Lung microvascular endothelial cell (primary cell): ENCODE results near the gene CUBN. TPM values are rescaled to one million over a fixed set of nuclear protein-coding genes. Genes with fewer than 3 reads are reported as not detected.

Source experiments
- DNase-seq, 2 donors: peaks; one replicate each; pipeline versions ENCODE4 v3.0.0 to v3.0.0-alpha.2; 2010; ENCODE audit warnings: low read depth in 2 of 2
- total RNA-seq: library from RNA; depleted of rRNA; stranded (reverse); fragments of >200 nt; gene quantifications from 2 replicates; pipeline ENCODE4 v1.2.1, GENCODE V29; 2014

Gene CUBN
- total RNA-seq = 3.1 and 4.2 TPM in 2 replicates

DNA sequence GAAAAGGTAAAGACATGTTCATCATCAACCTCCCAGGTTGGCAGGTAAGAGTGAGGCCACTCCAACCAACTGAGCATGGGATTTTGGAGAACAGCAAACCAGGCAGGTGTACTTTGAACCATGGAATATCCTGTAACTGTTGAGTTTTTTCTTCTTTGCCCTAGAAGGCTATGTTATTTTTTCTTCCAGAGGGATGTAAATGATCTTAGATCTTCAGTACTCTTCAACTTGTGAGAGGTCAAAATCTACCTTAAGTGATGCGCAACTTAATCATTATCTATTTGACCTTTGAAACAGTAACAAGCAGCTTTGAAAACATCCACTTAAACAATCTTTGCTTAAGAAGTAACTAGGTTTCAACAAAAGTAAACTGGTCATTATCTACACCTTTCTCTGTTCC, at the start of gene CUBN:
Gene CUBN, minus strand, starts transcription at position 71 of the 400 bp plus-strand sequence. Its CDS starts 46 bp downstream, at position 25.
- no peak for DNase-seq

DNA sequence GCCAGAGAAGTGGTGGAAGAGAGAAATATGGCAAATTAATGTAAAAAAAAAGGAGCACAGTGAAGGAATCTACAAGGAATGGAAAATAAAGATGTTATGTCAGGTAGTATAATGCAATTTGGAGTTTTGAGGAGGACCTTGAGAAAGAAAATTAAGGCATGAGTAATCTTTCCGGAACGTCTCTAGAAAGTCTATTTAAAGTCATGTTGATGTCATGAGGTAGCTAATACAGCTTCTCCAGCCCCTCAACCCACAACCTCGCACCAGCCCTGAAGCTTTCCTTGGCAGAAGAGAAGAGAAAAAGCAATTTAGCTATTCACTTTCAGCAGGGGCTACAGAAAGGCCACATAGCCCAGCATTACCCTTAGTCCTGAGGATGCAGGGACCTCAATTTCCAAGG, 49.4 kb upstream of the CUBN start:
- peak in 1 of 2 donors; percentile 60 for DNase-seq

DNA sequence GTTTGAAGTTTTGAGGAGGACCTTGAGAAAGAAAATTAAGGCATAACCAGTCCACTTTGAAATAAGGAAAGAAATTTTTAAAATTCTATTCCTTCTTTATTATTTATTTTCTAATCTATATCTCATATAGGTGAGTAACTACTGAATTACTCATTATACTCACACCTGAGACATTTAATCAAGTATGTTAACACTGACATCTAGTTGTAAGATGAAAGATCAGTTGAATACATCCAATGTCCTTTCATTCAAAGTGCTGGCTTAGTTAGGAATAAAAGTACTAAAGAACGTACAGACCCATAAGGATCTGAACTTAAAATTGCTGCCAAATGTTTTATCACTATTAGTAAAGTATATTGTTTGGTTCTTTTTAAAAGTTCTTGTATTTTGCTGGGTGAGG, 48.4 kb upstream of the CUBN start:
- DNase-seq = no peak

DNA sequence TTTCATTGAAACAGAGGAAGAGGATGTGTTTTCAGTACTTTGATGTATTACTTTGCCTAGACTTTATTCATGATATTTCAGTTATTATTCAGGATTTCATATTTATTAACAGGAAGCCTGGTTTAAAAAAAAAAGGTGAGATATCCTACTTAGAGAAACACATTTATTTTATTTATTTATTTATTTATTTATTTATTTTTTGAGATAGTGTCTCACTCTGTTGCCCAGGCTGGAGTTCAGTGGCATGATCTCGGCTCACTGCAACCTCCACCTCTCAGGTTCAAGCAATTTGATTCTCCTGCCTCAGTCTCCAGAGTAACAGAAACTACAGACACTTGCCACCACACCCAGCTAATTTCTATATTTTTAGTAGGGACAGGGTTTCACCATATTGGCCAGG, 47.4 kb upstream of the CUBN start:
- DNase-seq = no peak

DNA sequence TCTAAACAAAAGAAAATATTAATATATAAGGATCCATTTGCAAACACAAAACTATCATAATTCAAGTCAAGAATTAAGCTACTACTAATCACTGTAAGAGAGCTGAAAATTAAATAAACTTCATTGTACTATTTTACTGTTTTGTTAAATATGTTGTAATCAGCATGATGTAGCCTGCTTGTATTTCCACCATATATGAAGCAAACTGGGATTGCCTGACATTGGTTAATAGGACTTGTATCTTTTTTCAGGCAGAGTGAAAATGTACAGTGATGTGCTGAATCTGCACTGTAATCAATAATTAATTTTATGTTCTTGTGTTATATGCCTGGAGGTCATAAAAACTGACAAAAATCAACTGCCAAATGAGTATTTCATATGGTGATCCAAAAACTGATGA, 46.5 kb upstream of the CUBN start:
- no peak for DNase-seq

DNA sequence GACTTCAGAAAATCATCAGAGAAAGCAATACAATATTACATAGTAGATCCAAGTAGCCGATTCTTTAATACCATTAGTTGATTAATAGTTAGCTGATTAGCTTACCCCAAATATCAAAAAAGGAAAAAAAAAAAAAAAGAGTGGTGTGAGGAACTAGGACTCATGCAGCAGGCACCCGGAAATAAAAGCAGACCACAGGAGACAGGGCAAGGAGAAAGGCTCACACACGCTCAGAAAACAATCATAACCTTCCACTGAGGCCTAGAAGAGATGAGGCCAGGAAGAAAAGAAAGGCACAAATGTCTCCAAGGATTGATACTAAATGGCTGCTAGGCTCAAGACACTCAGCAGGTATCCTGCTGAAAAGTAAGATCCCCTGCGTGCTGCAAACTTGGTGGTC, 45.9 kb upstream of the CUBN start:
- peak in 1 of 2 donors; percentile 60 for DNase-seq

DNA sequence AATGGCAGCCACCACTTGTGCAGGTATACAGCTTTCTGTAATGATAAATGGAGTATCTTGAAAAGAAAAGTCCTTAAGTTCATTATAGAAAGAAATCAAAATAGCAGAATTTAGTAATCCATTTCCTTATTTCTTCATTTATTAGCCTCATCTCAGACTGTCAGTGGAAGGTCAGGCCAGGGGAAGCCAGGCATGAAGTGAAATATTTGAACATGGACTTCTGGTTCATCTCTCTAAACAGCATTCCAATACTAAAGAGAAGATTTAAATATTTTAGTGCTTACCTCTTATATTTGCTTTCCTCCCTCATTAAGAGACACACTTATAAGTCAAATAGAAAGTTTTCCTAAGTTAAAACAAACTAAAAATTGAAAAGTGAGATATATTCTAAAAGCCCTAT, 45.0 kb upstream of the CUBN start:
- no peak for DNase-seq

DNA sequence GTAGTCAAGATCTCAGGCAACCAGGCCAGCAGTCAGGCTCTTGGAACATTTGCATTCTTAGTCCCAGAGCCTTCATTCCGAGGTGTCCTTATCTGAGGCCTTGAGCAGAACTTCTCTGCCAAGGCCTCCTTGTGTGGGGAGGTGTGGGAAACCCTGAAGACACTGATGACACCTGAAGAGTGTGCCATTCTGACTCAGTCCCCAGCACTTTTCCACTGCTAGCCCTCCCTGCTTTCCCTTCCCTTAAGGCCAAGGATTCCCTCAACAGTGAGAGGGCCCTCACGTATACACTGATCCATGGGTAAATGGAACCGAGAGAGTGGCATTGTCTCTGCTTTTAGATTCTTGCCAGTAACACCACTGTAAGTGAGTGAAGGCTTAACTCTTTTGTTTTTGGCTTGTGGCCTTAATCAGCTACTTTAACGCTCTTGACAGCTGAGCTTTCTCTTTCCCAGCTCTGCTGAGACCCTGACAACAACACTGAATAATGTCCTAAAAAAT, 41.6 kb upstream of the CUBN start:
- DNase-seq = no peak

DNA sequence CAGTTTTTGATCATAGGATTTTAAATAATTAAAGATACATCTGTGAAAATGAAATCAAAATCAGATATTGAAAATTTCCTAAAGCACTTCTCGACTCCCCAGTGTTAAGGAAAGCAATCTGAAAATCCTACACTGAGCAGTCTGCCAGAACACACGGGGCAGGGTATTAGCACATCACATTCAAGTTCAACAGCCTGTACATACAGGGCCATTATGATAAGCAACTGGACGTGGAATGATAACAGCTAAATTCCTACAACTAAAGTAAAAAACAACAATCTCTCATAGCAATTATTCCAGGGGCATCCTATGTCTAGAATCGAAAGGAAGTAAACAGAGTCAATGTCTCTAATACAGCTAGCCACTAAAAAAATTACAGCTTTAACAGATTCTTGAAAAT, 40.2 kb upstream of the CUBN start:
- DNase-seq = peak in 1 of 2 donors; percentile 54

DNA sequence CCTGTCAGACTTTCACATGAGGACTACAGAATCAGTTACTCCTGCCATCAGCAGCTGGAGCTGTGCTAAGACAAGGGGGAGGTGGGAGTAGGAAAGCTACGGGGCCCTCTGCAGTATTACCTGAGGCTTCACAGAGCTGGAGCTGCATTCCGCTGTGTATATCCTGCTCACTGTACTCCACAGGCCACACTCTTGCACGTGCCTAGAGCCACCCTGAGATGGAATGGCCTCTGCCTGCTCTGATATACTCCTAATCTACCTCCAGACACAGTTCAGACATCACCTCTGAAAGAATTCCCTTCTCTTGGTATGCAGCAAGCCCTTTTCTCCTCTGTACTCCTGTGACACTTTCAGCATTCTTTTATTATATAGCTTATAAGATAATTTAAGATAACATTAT, 37.1 kb upstream of the CUBN start:
- DNase-seq = no peak

DNA sequence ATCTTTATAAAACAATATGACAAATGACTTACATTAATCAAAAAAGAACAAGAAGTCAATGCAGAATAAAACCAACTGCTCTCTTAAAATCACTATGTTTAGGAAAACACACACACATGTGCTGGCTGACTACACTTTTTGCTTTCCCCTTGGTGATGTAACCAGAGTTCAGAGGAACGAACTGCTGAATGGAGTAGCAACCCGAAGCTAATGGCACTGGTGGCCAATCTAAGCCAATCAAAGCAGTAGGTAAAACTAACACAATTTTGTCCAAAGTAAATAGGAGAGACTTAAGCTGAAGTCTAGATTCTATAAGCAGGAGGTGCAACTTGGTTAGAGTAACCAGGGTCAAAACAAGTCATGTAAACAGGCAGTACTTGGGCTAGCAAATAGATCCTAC, 33.2 kb upstream of the CUBN start:
- no peak for DNase-seq

DNA sequence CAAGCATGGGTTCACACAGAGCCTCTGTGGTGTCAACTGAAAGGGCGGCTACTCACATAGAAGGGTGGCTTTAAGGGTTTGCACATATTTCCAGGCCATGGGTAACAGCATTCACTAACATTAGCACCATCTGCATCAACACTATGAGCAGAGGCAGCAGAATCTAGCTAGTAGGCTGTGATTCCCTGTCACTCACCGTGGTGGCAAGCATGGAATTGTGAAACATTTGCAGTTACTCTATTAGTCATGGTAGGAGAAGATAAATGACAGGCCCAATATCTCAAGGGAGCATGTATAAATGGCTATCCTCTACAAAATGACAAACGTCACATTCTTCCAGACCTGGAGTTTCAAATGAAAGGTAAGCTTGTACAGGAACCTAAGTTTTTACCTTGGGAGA, 32.2 kb upstream of the CUBN start:
- no peak for DNase-seq

DNA sequence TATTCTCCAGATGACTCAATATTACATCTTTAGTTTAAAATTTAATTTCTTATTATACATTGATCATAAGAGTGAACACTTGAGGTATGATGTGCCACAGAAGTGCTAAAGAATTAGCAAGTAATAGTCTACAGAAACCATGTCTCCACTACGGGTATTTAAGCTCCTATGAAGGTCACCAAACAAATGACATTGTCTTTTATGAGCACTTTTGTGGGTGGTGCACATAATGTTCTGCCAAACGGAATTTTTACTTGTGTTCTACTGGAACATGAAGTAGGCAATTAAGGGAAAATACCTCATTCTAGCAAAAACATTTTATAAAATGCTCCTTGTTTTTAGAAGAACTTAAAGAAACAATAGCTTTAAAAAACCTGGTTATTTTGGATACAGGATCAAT, 27.4 kb upstream of the CUBN start:
- no peak for DNase-seq

DNA sequence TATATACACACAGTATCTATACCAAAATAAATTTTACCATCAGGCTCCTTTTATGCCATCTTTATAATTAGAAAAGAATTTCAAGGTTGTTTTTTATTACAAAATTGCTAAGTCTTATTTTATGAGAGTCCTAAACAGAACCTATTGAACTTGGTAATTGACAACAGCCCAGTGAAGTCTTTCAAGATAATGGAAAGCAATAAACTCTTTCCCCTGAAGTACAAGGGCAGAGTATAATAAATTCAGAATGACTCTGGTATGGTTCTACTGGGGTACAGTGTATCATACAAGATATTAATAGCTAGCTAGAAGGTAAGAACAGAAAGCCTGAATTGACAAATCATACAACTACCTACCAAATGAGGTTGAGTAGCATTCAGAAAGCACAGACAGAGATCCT, 26.2 kb upstream of the CUBN start:
- DNase-seq = no peak

DNA sequence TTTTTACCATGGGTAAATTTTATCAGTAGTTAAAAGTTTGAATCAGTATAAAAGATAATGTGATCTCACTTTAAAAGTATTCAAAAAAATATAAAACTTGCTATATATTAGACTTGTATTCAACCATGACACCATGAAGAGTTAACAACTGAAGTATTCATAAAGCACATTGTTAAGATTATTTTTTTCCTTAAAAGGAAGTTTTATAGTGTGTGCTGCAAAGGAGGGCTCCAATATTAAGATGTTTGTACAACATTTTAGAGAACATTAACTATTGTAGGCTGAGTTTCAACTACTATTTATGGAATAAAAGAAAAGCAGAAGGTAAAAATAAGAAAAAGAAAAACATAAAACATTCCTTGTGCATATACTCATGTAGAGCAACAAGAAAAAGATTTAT, 24.5 kb upstream of the CUBN start:
- DNase-seq = no peak

DNA sequence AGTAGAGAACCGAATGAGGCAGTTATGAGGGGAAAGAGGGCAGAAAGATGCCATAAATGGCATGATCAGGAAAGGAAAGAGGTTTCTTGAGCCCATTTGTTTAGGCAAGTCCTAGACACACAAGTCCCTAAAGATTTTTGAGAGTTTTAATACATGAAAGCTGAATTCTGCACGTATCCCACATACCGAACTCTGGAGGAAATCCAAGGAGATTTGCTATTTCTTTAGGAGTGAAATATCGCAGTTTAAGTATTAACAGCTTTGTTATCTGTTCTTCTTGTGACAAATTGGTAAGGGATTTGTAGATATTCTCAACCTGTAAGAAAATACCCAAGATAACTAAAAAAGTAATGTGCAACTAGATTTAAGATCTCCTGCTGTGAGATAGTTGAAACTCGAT, 23.7 kb upstream of the CUBN start:
- no peak for DNase-seq

DNA sequence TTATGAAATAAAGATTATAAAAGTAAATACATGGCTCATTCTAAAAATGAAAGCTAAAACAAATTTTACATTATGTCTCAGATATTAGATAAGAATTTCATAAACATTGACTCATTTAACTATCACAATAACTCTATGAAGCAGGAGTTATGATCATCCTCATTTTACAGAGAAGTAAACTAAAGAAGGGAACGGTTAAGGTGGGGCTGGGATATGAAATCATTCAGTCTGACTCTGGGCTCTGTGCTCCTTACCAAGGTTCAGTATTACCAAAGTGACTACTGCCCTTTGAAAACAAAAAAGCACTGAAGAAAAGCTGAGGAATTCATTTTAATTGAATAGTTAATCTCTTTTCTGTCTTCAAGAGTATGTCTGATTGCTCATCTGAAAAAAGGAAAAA, 22.1 kb upstream of the CUBN start:
- DNase-seq = no peak

DNA sequence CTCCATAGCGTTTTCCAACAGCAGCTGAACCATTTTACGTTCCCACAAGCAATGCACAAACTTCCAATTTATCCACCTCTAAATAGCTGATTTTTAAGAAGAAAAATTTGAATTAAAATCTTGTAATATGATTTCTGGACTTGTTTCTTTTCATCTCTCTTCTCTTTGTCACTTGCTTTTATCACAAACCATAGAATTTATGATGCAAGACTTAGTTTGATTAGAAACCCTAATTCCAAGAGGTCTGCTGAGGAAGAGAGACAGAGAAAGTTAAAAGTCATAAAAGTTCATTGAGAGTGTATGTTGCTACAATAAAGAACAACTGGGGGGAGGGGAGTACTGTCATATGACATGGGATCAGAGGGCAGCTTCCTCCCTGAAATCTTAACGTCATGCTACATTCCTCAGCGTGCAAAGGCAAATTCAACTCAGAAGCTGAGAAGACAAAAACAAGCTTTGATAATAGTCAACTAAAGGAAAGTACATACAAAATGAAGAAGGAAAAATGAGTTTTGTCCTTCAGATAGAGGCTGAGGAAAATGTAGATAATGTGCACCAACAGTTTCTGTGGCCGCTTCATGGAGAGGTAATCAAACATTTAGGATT, 18.4 kb upstream of the CUBN start:
- peak; percentile 24 to 30 for DNase-seq

DNA sequence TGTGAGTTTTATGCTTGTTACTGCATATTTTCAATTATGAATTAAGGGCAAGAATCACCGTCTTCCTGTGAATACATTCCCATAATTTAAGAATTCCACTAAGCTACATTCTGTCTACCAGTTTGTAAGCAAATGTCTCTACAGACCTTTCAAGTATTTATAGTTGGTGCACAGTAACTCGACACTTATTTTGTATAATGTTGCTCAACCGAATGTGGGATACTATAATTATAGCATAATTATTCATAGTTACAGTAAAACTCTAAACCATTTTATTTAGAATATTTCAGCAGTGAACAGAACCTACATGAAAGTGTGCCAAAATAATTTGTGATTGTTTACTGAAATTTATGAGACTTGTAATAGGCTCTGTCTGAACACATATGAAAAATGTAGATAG, 17.3 kb upstream of the CUBN start:
- DNase-seq = no peak

DNA sequence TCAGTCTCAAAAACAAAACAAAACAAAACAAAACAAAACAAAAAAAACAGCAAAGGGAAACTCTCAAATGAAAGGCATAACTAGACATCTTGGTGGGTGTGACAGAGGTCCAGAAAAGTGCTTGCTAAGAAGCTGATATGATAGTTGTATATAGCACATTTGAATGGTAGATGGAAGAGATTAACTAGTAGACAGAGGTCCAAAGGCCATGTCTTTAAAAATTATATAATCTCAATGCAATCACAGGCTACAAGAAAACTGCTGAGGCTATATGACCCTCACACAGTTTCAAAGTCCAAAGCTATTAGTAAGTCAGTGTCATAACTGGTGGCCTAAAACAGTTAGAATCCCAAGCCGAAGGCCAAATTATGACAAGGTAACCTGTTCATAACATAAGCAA, 15.6 kb upstream of the CUBN start:
- DNase-seq = no peak

DNA sequence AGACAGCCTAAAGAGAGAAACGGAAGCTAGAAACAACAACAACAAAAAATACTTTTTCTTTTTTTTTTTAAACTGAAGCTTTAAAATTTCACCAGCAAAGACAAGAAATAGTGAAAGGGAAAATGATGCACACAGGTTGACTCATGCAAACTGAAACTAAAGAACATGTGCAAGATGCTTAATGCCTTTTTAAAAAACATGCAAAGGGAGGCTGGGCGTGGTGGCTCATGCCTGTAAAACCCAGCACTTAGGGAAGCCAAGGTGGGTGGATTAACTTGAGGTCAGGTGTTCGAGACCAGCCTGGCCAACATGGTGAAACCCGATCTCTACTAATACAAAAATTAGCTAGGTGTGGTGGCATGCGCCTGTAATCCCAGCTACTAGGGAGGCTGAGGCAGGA, 15.1 kb upstream of the CUBN start:
- no peak for DNase-seq

DNA sequence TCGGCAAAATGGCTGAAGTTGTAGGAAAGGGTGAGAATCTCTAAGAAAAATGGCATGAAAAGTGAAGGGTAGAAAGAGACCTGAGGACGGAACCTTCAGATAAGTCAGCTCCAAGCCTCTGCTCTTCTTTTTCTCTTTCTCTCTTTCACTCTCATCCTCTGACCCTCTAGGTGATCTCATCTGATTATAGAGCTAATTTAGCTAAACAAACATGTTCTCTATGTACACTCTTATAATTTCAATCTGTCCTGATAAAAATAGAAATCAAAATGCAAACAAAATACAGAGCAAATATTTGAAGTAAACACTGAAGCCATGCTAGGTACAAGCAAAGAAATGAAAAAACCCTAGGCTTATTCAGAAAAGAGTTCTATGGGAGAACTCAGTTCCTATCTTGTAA, 14.4 kb upstream of the CUBN start:
- DNase-seq = no peak

DNA sequence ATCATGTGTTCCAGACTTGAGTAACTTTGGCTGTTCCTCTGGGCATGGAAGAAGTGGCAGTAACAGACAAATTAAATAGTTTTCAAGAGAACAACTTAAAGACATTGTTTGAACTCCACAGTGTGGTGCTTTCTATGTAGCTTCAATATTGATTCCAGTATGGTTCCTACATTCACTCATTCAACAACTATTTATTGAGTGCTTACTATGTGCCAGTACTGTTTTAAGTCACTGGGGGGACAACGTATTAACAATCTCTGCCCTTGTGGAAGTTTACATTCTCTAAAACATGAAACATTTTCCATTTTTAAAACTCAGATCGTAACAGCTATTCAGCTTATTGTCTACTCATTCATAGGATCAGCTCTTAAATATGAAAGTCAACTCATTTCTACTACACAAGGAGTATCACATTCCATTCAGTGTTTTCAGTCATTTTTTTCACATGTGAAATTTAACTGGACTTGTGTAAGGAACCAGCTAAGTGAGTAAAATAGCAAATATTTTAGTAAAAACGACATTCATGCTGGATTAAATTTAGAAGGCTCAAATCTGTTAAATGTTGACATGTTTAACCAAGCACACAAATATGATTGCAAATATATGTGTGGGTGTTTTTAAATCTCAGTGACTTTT, 13.6 kb upstream of the CUBN start:
- no peak for DNase-seq
